Trophoblast cell (in vitro differentiated cells and primary cell): ENCODE results near the gene EMX1.
A peak's percentile ranks its signal among the peaks of the same experiment; 100 is the strongest.

ENCODE experiments used
- DNase-seq, 2 donors: peaks; one replicate each; pipeline ENCODE4 v3.0.0-alpha.2; 2016
- H2AFZ ChIP-seq: 2 replicates; pipeline ENCODE4 v1.6.1; 2013; ENCODE audit warnings: low read length, moderate library complexity, mild to moderate bottlenecking; ENCODE audit not compliant: insufficient read depth, poor library complexity
- H2AK5ac ChIP-seq: 2 replicates; pipeline ENCODE4 v1.6.1; 2013; ENCODE audit warnings: mild to moderate bottlenecking, low read length
- H2BK120ac ChIP-seq: 2 replicates; pipeline ENCODE4 v1.6.1; 2013; ENCODE audit warnings: low read length, mild to moderate bottlenecking, moderate library complexity; ENCODE audit not compliant: insufficient read depth, poor library complexity
- H2BK12ac ChIP-seq: 2 replicates; pipeline ENCODE4 v1.6.1; 2013; ENCODE audit warnings: mild to moderate bottlenecking, low read length, moderate library complexity
- H2BK5ac ChIP-seq: 2 replicates; pipeline ENCODE4 v1.6.1; 2013; ENCODE audit warnings: low read length, low read depth, moderate library complexity, mild to moderate bottlenecking; ENCODE audit not compliant: poor library complexity
- H3K14ac ChIP-seq: 2 replicates; pipeline ENCODE4 v1.6.1; 2013; ENCODE audit warnings: mild to moderate bottlenecking, low read length
- H3K18ac ChIP-seq: 2 replicates; pipeline ENCODE4 v1.6.1; 2013; ENCODE audit warnings: mild to moderate bottlenecking, low read length
- H3K23ac ChIP-seq: 2 replicates; pipeline ENCODE4 v1.6.1; 2013; ENCODE audit warnings: low read length
- H3K27ac ChIP-seq: 2 replicates; pipeline ENCODE4 v1.5.1; 2013; ENCODE audit warnings: low read depth, mild to moderate bottlenecking, inconsistent platforms, low read length, moderate library complexity
- H3K27me3 ChIP-seq: 2 replicates; pipeline ENCODE4 v1.6.1; 2013; ENCODE audit warnings: inconsistent platforms, mild to moderate bottlenecking, low read length, moderate library complexity; ENCODE audit not compliant: insufficient read depth
- H3K36me3 ChIP-seq, 2 experiments: 1 replicate in 1 of 2; 2 replicates in 1 of 2; pipeline ENCODE4 v1.6.1; 2013; ENCODE audit warnings: low read length in 2 of 2, mild to moderate bottlenecking in 2 of 2, moderate library complexity in 1 of 2; ENCODE audit not compliant: insufficient read depth in 2 of 2, control insufficient read depth in 1 of 2
- H3K4ac ChIP-seq: 2 replicates; pipeline ENCODE4 v1.6.1; 2013; ENCODE audit warnings: low read depth, mild to moderate bottlenecking, low read length, moderate library complexity
- H3K4me1 ChIP-seq, 2 experiments: 1 replicate in 1 of 2; 2 replicates in 1 of 2; pipeline ENCODE4 v1.6.1; 2013; ENCODE audit warnings: low read length in 2 of 2, mild to moderate bottlenecking in 2 of 2, moderate library complexity in 1 of 2; ENCODE audit not compliant: insufficient read depth in 2 of 2, control insufficient read depth in 1 of 2
- H3K4me2 ChIP-seq: 2 replicates; pipeline ENCODE4 v1.6.1; 2013; ENCODE audit warnings: inconsistent platforms, mild to moderate bottlenecking, low read length, moderate library complexity
- H3K4me3 ChIP-seq: 2 replicates; pipeline ENCODE4 v1.5.1; 2013; ENCODE audit warnings: mild to moderate bottlenecking, low read depth, low read length, inconsistent platforms
- H3K79me1 ChIP-seq: one replicate; pipeline ENCODE4 v1.6.1; 2013; ENCODE audit warnings: low read length
- H3K79me2 ChIP-seq: 2 replicates; pipeline ENCODE4 v1.6.1; 2013; ENCODE audit warnings: low read length, mild to moderate bottlenecking; ENCODE audit not compliant: control insufficient read depth, insufficient read depth, poor library complexity
- H3K9ac ChIP-seq: 2 replicates; pipeline ENCODE4 v1.6.1; 2013; ENCODE audit warnings: mild to moderate bottlenecking, low read length
- H3K9me3 ChIP-seq: 2 replicates; pipeline ENCODE4 v1.6.1; 2013; ENCODE audit warnings: low read depth, mild to moderate bottlenecking, control low read depth, inconsistent platforms, low read length; ENCODE audit not compliant: insufficient read depth
- H4K12ac ChIP-seq: 2 replicates; pipeline ENCODE4 v1.6.1; 2013; ENCODE audit warnings: low read depth, mild to moderate bottlenecking, low read length, moderate library complexity
- H4K8ac ChIP-seq: 2 replicates; pipeline ENCODE4 v1.6.1; 2013; ENCODE audit warnings: low read depth, mild to moderate bottlenecking, low read length, moderate library complexity
- H4K91ac ChIP-seq: one replicate; pipeline ENCODE4 v1.6.1; 2013; ENCODE audit warnings: low read depth, mild to moderate bottlenecking, low read length, moderate library complexity
- WGBS: extraction: QIAGEN DNeasy Blood & Tissue Kit; methylation state at CpG from one replicate; pipeline ENCODE4 v1.1.7; 2013; ENCODE audit warnings: missing lambda C conversion rate; ENCODE audit not compliant: insufficient read length, insufficient coverage; ENCODE audit errors: extremely low coverage; 5-methylcytosine and 5-hydroxymethylcytosine counted together

Gene EMX1

DNA sequence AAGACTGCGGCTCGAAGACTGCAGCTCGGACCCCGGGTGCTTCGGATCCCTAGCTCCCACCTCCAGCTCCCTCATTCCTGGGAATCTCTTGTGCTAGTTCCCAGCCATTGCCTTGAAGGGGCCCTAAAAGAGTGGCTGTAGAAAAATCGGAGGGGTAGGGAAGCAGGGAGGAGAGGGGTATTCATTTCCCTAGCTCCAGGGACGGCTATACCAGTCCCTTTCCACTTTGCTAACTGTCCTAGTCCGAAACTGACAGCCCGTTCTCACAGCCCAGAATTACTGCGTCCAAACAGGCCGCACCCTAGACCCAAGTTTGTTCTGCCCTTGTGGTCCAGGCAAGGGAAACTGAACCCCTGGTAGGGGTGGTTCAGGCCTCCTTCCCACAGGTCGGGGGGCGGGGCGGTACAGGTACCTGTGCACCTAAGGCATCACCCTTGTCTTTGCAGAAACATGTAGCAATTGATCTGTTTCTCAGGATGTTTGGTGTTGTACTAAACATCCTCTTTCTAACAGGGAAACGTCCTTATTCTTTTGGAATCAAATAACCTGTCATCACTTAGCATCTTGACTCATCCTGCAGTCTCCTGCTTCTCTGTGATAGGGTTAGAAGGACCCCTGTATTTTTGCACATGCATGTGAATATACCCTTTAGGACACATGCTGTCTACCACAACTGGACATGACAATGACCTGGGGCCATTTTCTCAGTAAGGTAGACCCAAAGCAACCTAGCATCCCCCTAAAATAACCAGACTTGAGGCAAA, 4.0 kb downstream of the EMX1 start:
- no peak overlapping the region for H3K14ac ChIP-seq
- no peak overlapping the region for H2BK12ac ChIP-seq
- no peak overlapping the region for H2BK120ac ChIP-seq
- WGBS: no CpG with 5 or more reads among the region's 15 CpGs
- H3K9ac ChIP-seq: no peak overlapping the region
- H3K18ac ChIP-seq: no peak overlapping the region
- no peak overlapping the region for H3K23ac ChIP-seq
- no peak overlapping the region for H4K8ac ChIP-seq
- no peaks in the 10 kb centered on the region for H3K79me2 ChIP-seq
- H3K9me3 ChIP-seq: peaks cover 8% of the 10 kb centered on the region
- H3K4me2 ChIP-seq: peak overlapping the region; percentile 58
- no peak overlapping the region for H3K27ac ChIP-seq
- no peak overlapping the region for H2AFZ ChIP-seq
- no peak overlapping the region for H4K12ac ChIP-seq
- no peaks in the 10 kb centered on the region for H3K36me3 ChIP-seq
- no peak overlapping the region for H3K4ac ChIP-seq
- peaks cover 91% of the 10 kb centered on the region for H3K27me3 ChIP-seq
- no peaks in the 10 kb centered on the region for H3K79me1 ChIP-seq
- no peak overlapping the region for H2BK5ac ChIP-seq
- peaks cover 28 to 29% of the 10 kb centered on the region in 2 experiments for H3K4me1 ChIP-seq
- DNase-seq: no peak
- no peak overlapping the region for H2AK5ac ChIP-seq
- H4K91ac ChIP-seq: no peak overlapping the region
- H3K4me3 ChIP-seq: no peak overlapping the region

DNA sequence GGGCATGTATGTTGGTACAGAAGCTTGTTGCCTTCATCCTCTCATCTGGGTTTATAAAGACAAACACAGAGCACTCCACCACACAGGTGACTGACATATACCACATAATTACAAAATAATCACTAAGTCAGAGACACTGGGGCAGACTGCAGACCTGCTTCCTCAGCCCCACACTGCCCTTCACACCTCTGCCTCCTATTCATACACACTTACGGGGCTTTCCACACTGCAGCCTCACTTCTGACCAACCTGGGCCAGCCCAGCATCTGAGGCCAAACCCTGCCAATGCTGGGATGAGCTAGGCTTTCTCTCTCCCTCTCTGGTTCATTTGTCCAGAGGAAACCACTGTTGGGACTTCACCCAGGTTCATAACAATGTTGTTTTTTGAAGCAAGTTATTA, 4.5 kb downstream of the EMX1 start:
- Histone ChIP-seq H3K4me2 (no peak overlapping the region), H3K79me1 (no peaks in the 10 kb centered on the region), H3K27ac (no peak overlapping the region), H2BK120ac (no peak overlapping the region), H3K4me3 (no peak overlapping the region), H3K9ac (no peak overlapping the region), H3K9me3 (peaks cover 6% of the 10 kb centered on the region), H3K4ac (no peak overlapping the region), H2BK5ac (no peak overlapping the region), H2AK5ac (no peak overlapping the region), H3K18ac (no peak overlapping the region), H4K8ac (no peak overlapping the region), H2BK12ac (no peak overlapping the region), H4K12ac (no peak overlapping the region), H3K79me2 (no peaks in the 10 kb centered on the region), H3K14ac (no peak overlapping the region), H3K27me3 (peaks cover 91% of the 10 kb centered on the region), H4K91ac (no peak overlapping the region), H3K23ac (no peak overlapping the region), H2AFZ (no peak overlapping the region), H3K4me1 (peaks cover 23% of the 10 kb centered on the region in 2 experiments), H3K36me3 (no peaks in the 10 kb centered on the region)
- no CpG with 5 or more reads among the region's 1 CpG for WGBS
- DNase-seq: no peak

- WGBS: no CpG with 5 or more reads among the region's 36 CpGs
- no peak overlapping the region for H3K23ac ChIP-seq
- H3K14ac ChIP-seq: no peak overlapping the region
- no peak overlapping the region for H2BK12ac ChIP-seq
- H3K4me2 ChIP-seq: peak overlapping the region; percentile 15
- H3K4me3 ChIP-seq: no peak overlapping the region
- no peak overlapping the region for H2BK5ac ChIP-seq
- H3K9me3 ChIP-seq: peaks cover 3% of the 10 kb centered on the region
- H3K4me1 ChIP-seq: peaks cover 14 to 16% of the 10 kb centered on the region in 2 experiments
- no peak overlapping the region for H3K4ac ChIP-seq
- peaks cover 90% of the 10 kb centered on the region for H3K27me3 ChIP-seq
- no peak overlapping the region for H3K18ac ChIP-seq
- H2AFZ ChIP-seq: no peak overlapping the region
- H3K79me1 ChIP-seq: no peaks in the 10 kb centered on the region
- H3K9ac ChIP-seq: no peak overlapping the region
- no peak overlapping the region for H4K8ac ChIP-seq
- H3K36me3 ChIP-seq: no peaks in the 10 kb centered on the region
- no peak overlapping the region for H3K27ac ChIP-seq
- no peak overlapping the region for H2AK5ac ChIP-seq
- DNase-seq: no peak
- H2BK120ac ChIP-seq: no peak overlapping the region
- no peaks in the 10 kb centered on the region for H3K79me2 ChIP-seq
- no peak overlapping the region for H4K12ac ChIP-seq
- H4K91ac ChIP-seq: no peak overlapping the region
Measured at GRCh38 chr2:72923833-72924352, 6.6 kb downstream of the EMX1 start.

DNA sequence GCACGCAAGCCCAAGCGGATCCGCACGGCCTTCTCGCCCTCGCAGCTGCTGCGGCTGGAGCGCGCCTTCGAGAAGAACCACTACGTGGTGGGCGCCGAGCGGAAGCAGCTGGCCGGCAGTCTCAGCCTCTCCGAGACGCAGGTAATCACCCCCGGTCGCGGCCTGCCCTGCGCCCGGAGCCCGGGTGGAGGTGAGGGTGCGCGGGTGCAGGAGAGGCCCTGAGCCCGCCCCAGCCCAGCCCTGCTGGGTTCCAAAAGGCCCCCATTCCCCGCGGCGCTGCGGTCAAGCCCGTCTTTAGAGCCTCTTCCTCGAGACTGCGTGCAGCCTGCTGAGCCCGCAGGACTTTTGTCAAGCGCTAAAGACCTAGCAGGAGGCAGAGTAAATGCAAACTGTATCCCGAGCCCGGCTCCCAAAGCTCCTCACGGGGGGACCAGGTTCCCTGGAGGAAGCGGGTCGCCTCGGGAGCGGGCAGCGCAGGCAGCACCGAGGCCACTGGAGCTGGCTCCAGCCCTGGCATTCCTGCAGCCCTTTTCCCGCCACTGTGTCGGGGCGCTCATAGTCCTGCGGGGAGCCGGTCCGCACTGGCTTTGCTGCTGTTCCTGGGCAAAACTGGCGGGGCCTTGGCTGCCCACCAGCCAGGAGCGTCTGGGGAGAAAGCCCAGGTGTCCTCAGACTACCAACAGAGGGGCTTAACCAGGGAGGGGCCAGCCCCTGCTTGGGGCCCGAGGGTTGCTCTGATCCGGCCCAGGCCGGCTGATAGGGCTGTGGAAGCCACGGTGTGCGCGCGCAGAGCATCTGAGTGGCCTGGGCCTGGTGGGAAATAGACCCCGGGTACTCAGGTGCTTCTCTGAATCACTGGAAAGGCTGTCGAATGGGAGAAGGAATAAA, 7.3 kb downstream of the EMX1 start:
- no peak overlapping the region for H2BK120ac ChIP-seq
- no peak overlapping the region for H2AK5ac ChIP-seq
- H3K4ac ChIP-seq: no peak overlapping the region
- H3K79me2 ChIP-seq: no peaks in the 10 kb centered on the region
- H3K27ac ChIP-seq: no peak overlapping the region
- no peak overlapping the region for H2BK5ac ChIP-seq
- DNase-seq: peak in 1 of 2 donors; percentile 13
- no peak overlapping the region for H3K18ac ChIP-seq
- no peak overlapping the region for H4K12ac ChIP-seq
- no peak overlapping the region for H3K23ac ChIP-seq
- H3K79me1 ChIP-seq: no peaks in the 10 kb centered on the region
- peaks cover 3% of the 10 kb centered on the region for H3K9me3 ChIP-seq
- no peak overlapping the region for H4K91ac ChIP-seq
- no peak overlapping the region for H3K9ac ChIP-seq
- no CpG with 5 or more reads among the region's 61 CpGs for WGBS
- H2BK12ac ChIP-seq: no peak overlapping the region
- H3K14ac ChIP-seq: no peak overlapping the region
- no peak overlapping the region for H3K4me3 ChIP-seq
- peak overlapping the region; percentile 15 for H3K4me2 ChIP-seq
- no peak overlapping the region for H2AFZ ChIP-seq
- H3K27me3 ChIP-seq: peaks cover 89% of the 10 kb centered on the region
- H3K4me1 ChIP-seq: peaks cover 14 to 16% of the 10 kb centered on the region in 2 experiments
- H3K36me3 ChIP-seq: no peaks in the 10 kb centered on the region
- no peak overlapping the region for H4K8ac ChIP-seq
